ENCODE measurements around the gene TP73.
"Not testable (repeated sequence)": the region's sequence is repeated elsewhere in the genome, so short reads cannot be mapped to it uniquely, and the experiment has no call there.

Gene TP73

DNA sequence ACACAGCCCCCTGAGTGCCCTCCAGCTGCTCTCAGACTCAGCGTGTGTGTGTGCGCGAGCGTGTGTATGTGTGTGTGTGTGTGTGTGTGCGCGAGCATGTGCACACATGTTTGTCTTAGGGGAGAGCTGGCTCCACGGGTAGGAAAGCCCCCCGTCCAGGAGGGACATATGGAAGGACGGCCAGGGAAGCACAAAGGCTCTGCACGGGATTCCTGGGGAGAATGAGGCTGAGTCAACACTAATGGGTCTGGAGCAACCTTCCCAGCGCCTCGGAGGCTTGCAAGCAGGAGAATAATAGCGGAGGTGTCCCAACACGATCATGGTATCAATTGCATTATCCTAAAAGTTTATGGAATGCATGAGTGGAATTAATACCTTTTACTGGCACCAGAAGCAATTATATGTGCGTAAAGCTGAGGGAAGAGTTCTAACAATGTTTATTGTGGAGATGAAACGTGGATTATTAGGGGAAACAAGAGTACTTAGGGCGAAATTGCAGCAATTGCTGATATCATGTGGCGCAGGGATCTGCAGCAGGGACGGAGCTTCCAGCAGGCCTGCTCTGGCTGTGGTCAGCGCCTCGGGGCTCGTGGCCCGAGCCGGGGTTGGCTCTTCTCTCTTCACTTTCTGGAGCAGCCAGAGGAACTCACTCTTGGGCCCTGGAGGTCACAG lies 59.6 kb downstream of the TP73 start:
- DNase-seq, result no peak

DNA sequence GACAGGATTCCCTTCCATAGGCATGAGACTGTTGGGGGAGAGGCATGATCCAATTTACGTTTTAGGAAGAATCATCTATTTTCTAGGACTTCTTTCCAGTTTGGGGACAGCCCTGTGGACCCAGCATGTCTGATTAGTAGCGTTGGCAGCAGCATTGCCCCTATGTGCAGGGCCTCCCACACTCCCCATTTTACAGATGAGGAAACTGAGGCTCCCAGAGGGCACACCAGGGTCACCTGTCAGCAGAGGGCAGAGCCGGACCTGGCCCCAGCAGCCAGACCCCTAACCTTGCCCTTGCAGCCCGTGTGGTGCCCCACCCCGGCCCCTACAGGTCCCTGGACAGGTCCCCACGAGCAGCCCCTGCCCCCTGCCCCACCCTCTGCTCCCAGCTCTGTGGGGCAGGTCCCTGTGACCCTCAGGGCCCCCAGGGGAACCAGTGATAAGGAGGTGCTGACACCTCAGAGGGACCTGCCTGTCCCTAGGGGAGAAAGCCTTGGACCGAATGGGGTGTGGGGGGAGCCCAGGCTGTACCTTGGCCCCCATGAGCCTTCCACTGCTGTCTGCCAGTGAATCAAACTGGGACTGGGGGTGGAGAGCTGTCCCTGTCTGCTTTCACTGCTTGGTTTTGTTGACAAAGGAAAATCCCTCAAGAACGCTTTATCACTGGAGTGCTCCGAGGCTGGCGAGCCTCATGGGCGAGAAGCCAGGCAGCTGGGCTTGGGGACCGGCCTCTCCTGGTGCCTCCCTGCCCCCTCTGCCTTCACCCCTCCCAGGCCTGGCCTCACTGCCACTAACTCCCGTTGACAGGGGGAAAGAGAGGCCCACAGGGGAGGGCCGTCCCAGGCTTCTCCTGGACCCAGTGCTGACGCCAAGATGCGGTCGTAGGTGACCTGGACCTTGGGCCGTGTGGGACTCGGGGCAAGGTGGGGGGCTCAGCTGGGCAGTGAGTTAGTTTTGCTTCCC lies 60.5 kb downstream of the TP73 start:
- no peak for DNase-seq

DNA sequence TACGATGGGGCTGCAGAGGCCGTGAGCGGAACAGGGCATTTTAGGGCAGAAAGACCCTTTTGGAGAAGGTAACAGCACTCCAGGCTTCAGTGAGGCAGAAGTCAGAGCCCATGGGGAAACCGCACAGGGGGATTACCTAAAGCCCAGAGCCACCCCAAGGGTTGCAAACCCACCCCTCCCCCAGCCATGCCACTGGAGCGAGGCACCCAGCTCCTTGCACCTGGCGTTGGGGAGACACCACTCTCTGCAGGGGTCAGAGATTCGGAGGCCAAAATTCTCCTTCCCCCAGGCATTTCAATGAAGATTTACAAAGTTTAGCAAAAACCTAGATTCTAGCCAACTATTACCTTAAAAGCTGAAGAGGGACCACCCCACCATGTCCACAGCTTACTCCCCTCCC lies 61.5 kb downstream of the TP73 start:
- no peak for DNase-seq

DNA sequence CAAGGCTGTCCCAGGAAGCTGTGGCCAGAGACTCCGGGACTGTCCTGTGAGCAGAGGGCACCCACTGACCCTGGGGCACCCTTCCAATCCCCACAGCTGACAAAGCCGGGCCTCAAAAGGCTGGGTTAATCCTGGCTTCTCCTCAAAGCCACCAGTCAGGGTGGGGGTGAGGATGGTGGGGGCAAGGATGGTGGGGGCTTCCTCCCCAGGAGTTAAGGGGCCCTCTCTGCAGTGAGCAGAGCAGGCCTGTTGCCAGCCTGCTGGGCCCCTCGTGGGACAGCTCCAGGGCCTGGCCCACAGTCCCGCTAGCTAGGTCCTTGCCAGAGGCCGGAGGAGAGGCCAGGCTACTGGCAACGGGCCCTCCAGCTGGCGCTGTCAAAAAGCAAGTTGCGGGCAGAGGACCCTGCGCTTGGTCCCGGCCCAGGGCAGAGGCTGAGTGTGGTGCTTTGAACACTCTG lies 62.0 kb downstream of the TP73 start:
- no peak for DNase-seq

DNA sequence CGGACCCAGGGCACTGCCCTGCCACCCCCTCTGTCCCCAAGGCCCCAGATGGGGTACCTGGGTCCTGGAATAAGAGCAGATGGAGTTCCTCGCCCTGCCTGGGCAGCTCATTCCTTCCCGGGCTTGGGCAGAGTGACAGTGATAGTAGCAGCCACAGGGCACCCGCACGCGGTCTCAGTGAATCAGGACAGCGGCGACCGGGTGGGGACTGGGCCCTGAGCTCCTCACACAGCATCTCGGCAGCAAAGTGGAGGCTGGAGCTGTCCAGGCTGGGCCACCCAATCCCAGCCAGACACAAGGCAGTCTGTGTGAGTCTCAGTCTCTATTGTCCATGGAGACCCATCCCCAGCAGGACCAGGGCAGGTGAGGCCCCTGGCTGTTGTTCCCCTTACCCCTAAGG lies 62.5 kb downstream of the TP73 start:
- DNase-seq, result no peak

DNA sequence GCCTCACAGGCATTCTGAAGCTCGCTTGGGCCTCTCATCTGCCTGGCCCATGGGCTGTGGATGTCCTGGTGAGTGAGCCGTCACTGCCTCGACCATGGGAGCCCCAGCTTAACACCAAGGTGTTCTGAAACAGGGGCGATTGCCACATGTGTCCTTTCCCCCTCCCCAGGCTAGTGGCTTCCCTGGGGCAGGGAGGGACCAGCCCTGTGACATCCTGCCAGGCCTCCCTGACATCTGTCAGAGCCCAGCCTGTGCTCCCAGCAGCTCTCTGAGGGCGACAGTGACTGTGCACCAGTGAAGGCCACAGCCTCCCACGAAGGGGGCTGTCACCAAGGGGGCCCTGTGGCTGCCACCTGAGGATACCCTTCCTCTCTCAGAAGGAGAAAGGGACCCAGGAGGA lies 64.0 kb downstream of the TP73 start:
- no peak for DNase-seq

DNA sequence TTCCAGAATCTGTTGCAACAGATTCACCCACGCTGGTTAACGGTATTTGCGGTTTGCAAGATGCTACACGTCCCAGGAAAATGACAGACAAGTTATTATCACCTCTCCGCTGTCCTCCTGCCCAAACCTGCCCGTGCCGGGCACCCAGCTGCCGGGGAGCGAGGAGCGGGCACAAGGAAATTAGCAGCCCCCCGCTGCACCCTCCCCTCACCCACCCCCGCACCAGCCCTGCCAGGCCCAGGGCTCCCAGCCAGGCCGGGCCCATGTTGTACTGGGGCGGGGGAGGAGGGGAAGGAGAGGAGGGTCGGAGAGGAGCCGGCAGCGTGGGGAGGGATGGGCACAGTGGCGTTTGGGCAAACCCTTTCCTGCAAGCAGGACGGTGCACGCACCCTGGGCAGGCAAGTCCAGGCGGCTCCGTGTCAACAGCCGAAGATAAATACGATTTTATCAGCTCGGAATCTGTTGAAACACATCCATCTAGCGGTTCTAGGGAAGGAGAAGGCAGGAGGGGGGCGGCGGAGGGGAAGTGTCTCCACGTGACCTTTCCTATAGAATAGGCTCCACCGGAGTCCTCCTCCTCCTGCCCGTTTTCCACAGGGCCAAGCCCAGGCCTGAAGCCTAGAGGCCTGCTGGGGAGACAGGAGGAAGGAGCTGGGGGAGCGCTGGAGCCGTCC lies 64.9 kb downstream of the TP73 start:
- no peak for DNase-seq

DNA sequence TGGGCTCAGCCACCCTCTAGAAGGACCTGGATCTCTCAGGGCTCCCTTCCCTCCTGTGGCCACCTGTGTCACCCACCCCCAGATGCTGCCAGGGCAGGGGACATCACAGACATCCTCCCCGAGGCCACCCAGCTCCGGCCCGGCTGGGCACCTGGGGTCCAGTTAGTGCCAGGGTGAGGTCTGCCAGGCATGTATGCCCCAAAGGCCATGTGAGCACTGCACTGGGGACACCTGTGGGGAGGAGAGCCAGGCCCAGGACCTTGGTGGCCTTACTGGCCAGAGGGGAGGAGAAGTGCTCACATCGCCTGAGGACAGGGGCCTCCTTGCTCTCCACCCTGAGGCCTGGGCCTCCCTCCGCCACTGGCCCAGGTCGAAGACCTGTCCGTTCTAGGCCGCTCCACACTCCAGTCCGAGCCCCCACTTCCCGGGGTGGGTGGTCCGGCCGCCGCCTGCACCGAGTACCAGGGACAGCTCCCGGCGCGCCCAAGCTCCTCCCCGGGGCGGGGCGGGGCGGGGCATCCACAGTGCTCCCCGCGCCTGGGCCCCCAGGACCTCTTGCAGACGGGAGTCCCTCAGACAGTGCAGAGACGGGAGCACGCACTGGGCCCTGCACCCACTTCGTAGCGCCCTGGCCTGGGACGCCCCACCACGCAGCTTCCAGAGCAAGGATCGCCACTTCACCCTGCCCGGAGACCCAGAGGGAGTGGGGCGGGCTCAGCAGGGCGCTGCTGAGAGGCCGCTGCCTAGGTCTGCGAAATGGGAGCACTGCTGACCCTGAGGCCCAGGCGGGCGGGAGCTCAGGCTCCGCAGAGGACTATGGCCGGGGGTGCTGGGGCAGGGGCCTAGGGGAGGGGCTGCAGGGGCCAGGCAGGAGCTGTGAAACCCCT lies 65.6 kb downstream of the TP73 start:
- DNase-seq, result no peak

DNA sequence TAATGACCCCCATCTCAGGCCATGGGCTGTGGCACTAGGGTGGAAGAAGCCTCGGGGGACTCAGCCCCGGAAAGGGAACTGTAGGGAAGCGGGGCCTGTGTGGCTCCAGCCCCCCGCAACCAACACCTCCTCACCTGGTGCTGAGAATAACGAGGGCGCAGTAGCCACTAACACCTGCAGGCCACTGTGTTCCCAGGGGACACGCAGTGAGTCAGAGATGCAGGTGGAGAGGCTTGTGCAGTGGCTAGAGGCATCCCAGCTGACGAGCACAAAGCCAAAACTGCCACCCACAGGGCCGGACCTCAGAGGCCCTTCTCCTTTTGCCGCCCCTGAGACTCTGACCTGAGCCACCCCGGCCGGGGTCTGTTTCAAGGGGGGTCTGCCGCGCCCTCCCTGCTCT lies 66.4 kb downstream of the TP73 start:
- no peak for DNase-seq

DNA sequence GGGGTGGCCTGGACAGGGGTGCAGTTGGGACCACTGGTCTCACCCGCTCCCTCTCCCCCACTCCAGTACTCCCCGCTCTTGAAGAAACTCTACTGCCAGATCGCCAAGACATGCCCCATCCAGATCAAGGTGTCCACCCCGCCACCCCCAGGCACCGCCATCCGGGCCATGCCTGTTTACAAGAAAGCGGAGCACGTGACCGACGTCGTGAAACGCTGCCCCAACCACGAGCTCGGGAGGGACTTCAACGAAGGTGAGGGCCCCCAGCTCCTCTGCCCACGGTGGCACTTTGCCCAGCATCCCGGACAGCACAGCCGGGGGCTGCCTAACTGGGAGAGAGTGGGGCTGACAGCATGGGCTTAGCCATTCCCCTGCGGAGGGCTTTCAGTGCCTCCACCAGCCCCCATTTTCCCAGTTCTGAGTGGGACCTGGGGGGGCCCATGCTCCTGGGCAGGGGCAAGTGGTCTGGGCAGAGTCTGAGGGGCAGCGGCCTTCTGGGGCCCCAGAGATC lies 69.7 kb downstream of the TP73 start:
- DNase-seq, result no peak

DNA sequence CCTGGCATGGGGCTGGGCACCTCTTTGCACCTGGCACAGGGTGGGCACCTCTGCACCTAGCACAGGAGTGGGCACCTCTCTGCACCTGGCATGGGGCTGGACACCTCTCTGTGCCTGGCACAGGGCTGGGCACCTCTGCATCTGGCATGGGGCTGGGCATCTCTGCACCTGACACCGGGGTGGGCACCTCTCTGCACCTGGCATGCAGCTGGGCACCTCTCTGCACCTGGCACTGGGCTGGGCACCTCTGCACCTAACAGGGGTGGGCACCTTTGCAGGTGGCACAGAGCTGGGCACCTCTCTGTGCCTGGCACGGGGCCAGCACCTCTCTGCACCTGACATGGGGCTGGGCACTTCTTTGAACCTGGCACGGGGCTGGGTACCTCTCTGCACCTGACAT lies 70.5 kb downstream of the TP73 start:
- no peak for DNase-seq

DNA sequence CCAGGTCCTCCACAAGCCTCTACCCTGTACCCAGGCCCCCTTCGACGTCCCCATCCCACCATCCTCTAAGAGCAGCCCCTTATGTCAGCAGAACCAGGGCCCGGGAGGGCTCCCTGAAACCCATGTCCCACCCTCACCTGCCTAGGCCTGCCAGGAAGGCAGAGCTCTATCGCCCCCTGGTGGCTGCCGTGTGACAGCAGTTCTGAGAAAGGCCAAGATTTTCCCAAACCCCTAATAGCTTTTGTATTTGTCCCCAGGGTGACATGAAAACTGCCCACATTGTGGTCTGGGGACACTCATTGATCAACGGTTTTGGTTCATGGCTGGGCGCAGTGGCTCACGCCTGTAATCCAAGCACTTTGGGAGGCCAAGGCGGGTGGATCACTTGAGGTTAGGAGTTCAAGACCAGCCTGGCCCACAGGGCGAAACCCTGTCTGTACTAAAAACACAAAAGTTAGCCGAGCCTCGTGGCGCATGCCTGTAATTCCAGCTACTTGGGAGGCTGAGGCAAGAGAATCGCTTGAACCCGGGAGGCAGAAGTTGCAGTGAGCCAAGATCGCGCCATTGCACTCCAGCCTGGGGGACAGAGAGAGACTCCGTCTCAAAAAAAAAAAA lies 72.2 kb downstream of the TP73 start:
- not testable (repeated sequence) for DNase-seq

DNA sequence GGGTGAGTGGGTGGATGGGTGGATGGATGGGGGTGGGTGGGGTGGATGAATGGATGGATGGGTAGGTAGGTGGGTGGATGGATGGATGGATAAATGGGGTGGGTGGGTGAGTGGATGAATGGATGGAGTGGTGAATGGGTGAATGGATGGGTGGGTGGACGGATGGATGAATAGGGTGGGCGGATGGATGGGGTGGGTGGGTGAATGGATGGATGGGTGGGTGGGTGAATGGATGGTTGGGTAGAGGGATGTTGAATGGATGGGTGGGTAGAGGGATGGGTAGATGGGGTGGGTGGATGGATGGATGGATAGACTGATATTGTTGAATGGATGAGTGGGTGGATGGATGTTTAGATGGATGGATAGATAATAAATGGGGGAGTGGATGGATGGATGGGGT lies 73.0 kb downstream of the TP73 start:
- DNase-seq, result no peak

DNA sequence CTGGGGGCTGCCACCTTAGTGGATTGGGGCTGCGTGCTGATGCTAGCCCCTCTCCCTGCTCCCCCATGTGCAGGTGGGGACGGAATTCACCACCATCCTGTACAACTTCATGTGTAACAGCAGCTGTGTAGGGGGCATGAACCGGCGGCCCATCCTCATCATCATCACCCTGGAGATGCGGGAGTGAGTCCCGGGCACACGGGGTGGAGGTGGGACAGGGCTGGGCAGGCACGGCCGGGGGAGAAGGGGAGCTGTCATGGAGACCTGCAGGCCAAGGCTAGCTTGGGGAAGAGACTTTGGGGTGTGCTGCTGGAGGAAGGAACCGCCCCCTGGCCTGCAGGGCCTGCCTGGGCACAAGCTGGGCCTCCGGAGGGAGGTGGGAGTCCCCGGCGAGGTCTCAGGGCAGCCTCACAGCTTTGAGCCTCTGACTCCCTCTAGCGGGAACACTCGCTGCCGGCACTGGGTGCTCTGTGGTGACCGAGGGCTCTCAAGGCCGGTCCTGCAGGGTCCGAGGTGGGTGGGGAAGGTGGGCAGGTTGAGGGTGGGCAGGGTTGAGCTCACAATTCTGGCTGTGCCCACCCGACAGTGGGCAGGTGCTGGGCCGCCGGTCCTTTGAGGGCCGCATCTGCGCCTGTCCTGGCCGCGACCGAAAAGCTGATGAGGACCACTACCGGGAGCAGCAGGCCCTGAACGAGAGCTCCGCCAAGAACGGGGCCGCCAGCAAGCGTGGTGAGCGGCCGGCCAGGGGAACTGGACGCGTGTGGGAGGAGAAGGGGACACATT lies 74.9 kb downstream of the TP73 start:
- no peak for DNase-seq

DNA sequence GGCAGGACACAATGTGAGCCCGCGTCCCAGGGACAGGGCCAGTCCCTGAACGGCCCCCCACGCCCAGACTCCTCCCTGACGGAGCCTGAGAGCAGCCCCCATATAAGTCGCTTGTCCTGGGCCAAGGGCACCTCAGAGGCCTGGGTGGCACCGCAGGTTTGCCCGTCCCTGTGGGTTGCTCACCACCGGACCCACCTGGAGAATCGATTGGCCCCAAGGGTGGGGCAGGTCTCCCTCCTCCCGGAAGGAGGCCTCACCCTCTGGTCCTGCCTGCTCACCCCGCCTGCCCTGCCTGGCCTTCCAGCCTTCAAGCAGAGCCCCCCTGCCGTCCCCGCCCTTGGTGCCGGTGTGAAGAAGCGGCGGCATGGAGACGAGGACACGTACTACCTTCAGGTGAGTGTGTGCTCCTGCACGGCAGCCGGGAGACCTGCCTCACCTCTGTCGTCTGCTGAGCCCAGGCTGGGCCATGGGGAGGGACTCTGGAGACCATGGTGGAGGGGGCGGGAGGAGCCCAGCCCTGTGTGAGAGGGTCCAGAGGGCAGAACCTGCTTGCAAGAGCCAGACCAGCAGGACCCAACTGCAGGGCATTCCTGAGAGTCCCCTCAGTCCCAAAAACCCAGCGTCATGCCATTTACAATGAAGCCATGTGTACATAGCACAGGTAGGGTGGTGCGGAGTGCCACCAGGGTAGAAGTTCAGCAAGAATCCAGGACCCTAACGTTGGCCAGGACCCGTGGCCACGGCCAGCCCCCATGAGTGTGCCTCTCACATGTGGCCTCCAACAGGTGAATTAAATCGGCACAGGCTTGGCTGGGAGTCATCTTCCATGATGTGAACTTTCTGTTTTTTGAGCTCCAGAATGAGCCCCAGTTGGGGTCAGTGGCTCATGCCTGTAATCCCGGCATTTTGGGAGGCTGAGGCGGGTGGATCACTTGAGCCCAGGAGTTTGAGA lies 75.8 kb downstream of the TP73 start:
- no peak for DNase-seq

DNA sequence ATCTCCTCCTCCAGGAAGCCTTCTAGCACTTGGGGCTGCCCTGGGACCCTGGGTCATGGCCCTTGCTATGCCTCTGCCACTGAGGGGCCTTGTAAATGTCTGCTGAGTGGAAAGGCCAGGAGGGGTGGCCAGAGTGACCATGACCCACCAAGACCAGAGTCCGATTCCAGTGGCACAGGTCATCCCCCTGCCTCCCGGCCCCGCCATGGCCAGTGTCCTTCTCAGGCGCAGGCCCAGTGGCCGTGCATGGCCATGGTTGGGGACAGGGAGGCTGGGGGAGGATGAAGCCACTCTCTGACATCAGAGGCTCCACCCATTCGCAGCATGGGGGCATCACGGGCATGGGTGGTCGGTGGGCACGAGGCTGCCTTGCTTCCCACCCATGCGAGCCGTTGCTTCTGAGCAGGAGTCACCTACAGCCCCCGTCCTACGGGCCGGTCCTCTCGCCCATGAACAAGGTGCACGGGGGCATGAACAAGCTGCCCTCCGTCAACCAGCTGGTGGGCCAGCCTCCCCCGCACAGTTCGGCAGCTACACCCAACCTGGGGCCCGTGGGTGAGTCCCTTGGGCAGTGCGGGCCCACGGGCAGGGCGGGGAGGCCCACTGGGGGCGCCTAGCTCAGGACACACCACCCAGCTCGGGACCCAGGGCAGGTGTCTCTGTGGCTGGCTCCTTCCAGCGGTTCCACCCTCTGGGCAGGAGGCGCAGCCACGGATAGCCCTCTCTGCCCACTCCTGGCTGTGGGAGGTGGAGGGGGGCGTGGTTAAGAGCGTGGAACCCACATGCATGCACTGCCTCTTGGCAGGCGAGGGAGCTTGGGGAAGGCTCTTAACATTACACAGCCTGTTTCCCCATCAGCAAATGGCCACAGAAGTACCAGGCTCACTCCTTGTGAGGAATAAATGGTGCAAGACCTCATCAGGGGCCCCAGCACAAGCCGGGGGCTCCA lies 77.6 kb downstream of the TP73 start:
- no peak for DNase-seq

DNA sequence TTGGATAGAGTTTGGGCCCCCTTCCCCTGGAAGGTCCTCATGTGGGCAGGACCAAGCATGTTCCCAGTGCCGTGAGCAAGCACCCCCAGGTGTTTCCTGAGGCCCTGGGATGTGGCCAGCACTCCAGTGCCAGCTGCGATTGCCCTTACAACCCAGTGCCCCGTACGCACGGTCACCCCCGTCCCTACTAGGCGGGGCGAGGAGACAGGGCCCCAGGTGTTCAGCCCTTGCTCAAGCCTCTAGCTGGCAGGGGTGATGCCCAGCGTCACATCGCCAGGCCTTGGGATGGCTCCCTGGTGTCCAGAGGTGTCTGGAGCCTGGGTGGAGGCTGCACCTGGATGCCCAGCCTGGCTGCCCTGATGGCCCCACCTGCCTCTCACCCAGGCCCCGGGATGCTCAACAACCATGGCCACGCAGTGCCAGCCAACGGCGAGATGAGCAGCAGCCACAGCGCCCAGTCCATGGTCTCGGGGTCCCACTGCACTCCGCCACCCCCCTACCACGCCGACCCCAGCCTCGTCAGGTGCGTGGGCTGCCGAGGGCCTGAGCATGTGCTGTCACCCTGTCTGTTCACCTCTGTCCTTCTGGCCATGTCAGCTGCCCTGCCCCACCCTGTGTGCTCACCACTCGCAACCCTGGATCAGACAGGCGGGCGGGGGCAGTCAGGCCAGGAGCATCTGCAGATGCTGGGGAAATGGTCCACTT lies 78.4 kb downstream of the TP73 start:
- no peak for DNase-seq

Measured in NCI-H1436 treated with DMSO at 0.1 percent for 48 hours (cell line).